Peyer's patch (tissue), 4 donors: ENCODE measurements around the gene CTAG1B.
"Not testable (repeated sequence)": the region's sequence is repeated elsewhere in the genome, so short reads cannot be mapped to it uniquely, and the experiment has no call there.

ENCODE experiments used
- POLR2A ChIP-seq, 2 donors: fragments of 450-650 bp; IDR thresholded peaks; one replicate each; pipeline ENCODE4 v1.5.1; 2017; ENCODE audit warnings: antibody characterized with exemption in 2 of 2, mild to moderate bottlenecking in 2 of 2, moderate library complexity in 2 of 2
- TF ChIP-seq, protein P1 (sequence below), 6 experiments: fragments of 450-650 bp in 4 of 6; fragments of 200-600 bp in 2 of 6; sonication (generic) in 1 of 6; IDR thresholded peaks; one replicate each; pipeline ENCODE4 v1.5.1; 2017 to 2019; ENCODE audit warnings: antibody characterized with exemption in 6 of 6, mild to moderate bottlenecking in 3 of 6, moderate library complexity in 1 of 6

DNA sequence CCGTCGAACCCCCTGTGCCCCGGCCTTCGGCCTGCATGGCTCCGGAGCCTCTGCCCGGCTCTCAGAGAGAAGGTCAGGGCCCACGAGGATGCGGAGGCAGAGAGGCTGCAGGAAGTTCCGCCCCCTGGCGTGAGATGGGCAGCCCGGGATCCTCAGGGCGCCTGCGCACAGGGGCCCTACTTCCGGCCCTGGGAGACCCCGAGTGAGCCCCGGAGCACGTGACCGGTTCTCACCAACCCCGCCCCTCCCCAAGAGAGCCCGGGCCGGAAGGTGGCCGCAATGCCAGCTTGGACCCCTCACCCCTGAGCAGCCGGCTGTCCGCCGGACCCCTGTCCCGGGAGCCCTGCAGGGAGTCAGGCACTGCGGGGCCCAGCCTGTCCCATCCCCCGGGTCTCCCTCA is at the start of gene CTAG1B:
- TF ChIP-seq, protein P1, sequence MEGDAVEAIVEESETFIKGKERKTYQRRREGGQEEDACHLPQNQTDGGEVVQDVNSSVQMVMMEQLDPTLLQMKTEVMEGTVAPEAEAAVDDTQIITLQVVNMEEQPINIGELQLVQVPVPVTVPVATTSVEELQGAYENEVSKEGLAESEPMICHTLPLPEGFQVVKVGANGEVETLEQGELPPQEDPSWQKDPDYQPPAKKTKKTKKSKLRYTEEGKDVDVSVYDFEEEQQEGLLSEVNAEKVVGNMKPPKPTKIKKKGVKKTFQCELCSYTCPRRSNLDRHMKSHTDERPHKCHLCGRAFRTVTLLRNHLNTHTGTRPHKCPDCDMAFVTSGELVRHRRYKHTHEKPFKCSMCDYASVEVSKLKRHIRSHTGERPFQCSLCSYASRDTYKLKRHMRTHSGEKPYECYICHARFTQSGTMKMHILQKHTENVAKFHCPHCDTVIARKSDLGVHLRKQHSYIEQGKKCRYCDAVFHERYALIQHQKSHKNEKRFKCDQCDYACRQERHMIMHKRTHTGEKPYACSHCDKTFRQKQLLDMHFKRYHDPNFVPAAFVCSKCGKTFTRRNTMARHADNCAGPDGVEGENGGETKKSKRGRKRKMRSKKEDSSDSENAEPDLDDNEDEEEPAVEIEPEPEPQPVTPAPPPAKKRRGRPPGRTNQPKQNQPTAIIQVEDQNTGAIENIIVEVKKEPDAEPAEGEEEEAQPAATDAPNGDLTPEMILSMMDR (IDR thresholded peaks at IDR 0.05): not testable (repeated sequence)
- not testable (repeated sequence) for TF ChIP-seq POLR2A (IDR thresholded peaks at IDR 0.05)
